ENCODE measurements around the gene JAM2.

JAM2 gene

DNA sequence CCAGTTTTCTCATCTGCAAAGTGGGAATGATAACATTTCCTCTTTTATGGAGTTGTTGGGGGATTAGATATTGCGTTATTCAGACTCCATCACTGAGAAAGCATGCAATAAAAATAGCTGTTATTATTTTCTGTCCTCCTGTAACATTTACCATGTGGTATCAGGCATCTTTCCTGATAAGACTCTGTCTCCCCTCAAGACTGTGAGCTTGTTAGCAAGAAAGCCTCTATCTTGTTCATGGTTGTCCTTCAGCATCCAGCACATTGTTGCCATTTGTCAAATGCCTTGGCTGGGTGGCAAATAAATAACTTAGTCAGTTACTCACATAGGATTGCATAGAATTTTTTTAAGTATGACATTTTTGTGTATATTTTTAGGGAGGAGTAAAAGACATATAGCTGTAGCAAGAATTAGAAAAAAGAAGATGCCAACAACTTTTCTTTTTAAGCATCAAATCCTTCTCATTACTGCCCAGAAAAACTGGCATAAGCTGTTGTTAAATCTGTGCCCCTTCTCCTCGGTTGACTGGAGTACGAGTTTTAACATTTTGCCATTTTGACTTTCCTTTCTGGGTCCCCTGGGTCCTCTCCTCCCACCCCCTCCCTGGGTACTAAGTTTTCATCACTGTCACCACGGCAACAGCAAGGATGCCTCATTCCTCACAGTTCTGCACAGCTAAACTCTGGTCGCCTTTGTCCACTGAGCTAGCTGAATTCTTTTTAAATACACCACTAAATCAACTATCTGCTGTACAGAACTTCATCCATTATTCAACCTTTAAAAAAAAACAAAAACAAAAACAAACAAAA lies 1.0 kb upstream of the JAM2 start:
- H3K27ac ChIP-seq: no peak overlapping the region
- TF ChIP-seq, protein P1, sequence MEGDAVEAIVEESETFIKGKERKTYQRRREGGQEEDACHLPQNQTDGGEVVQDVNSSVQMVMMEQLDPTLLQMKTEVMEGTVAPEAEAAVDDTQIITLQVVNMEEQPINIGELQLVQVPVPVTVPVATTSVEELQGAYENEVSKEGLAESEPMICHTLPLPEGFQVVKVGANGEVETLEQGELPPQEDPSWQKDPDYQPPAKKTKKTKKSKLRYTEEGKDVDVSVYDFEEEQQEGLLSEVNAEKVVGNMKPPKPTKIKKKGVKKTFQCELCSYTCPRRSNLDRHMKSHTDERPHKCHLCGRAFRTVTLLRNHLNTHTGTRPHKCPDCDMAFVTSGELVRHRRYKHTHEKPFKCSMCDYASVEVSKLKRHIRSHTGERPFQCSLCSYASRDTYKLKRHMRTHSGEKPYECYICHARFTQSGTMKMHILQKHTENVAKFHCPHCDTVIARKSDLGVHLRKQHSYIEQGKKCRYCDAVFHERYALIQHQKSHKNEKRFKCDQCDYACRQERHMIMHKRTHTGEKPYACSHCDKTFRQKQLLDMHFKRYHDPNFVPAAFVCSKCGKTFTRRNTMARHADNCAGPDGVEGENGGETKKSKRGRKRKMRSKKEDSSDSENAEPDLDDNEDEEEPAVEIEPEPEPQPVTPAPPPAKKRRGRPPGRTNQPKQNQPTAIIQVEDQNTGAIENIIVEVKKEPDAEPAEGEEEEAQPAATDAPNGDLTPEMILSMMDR (conservative IDR thresholded peaks at IDR 0.05): no peak

DNA sequence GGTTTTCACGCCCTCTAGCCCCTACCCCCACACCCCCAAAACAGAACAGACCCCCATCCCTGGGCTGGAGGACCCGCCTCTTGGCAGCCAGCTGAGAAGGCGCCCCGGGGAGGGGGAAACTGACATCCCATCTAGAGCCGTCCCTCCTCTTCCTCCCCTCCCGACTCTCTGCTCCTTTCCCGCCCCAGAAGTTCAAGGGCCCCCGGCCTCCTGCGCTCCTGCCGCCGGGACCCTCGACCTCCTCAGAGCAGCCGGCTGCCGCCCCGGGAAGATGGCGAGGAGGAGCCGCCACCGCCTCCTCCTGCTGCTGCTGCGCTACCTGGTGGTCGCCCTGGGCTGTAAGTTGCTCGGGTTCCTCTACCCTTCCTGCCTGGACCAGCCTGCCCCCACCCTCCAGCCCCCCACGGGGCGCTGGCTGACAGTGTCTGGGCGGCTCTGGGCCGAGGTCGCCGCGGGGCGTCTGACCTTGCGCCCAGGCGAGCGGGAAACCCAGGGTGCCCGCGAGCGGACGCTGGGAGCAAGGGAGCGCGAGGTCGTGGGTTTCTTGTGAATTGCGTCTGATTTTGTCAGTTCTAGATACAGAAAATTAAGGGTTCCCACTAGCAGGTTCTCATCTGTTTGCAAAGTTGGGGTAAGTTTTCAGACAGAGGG lies 618 bp downstream of the JAM2 start:
- H3K27ac ChIP-seq: no peak overlapping the region
- TF ChIP-seq, protein P1 (conservative IDR thresholded peaks at IDR 0.05): no peak

GRCh38 chr21:25640202-25640942 lies 1.3 kb downstream of the JAM2 start:
- TF ChIP-seq, protein P1 (conservative IDR thresholded peaks at IDR 0.05): no peak
- H3K27ac ChIP-seq: no peak overlapping the region

DNA sequence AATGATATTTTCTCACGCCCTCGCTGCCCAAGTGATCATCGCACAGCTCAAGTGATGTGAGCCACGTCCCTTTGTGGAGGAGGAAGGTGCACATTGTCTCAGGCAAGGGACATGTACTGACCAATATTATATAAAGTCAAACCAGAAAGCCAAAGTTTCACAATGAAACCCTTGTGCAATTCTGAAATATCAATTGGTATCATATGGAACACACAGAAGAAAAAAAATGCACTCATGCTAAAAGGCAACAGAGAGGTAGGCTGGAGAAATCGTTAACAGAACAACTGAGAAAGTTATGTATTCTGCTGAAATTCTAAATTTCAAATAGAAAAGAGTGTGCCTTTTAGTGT lies 1.9 kb downstream of the JAM2 start:
- TF ChIP-seq, protein P1 (conservative IDR thresholded peaks at IDR 0.05): no peak
- no peak overlapping the region for H3K27ac ChIP-seq

- TF ChIP-seq, protein P1 (conservative IDR thresholded peaks at IDR 0.05): no peak
- no peak overlapping the region for H3K27ac ChIP-seq
These were observed 4.4 kb downstream of the JAM2 start for GRCh38 chr21:25643486-25643885.

DNA sequence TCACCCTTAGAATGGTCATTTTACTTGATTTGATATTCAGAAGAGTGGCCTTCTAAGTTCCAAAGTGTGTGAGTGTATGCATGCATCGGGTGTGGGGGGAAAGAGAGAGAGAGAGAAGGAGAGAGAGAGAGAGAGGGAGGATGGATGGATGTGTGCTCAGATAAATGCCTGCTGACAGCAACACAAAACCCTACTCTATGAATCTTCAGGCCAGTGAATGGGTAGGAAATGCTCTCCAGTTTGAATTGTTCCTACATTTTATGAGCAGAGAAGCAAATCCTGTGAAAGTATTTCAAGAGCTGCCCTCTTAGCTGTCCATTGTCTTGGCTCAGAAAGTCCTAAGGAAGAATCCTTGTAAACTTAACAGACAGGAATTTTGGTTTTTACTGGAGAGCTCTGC lies 7.4 kb downstream of the JAM2 start:
- TF ChIP-seq, protein P1 (conservative IDR thresholded peaks at IDR 0.05): no peak
- H3K27ac ChIP-seq: no peak overlapping the region

DNA sequence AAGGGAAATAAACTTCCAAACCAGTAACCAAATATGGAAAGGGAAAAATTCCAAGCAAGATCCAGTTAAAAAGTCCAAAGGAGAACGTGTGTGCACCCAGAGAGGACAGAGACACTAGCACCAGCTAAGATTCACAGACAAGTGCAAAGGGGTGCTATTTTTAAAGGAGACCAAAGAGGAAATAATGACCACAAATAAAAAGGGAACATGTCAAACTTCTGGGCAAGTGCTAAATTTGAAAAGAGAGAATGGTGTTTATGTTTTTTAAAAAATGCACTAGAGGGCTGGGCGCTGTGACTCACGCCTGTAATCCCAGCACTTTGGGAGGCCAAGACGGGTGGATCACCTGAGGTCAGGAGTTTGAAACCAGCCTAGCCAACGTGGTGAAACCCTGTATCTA lies 8.6 kb downstream of the JAM2 start:
- TF ChIP-seq, protein P1 (conservative IDR thresholded peaks at IDR 0.05): no peak
- H3K27ac ChIP-seq: no peak overlapping the region
